ENCODE measurements around the gene PAPPA.

GRCh38 chr9:116435706-116436105 lies 282.1 kb downstream of the PAPPA start:
- TF ChIP-seq EZH2 (IDR thresholded peaks at IDR 0.05; ENCODE audit: insufficient read depth, low read length), result no peak
- TF ChIP-seq, protein P1, sequence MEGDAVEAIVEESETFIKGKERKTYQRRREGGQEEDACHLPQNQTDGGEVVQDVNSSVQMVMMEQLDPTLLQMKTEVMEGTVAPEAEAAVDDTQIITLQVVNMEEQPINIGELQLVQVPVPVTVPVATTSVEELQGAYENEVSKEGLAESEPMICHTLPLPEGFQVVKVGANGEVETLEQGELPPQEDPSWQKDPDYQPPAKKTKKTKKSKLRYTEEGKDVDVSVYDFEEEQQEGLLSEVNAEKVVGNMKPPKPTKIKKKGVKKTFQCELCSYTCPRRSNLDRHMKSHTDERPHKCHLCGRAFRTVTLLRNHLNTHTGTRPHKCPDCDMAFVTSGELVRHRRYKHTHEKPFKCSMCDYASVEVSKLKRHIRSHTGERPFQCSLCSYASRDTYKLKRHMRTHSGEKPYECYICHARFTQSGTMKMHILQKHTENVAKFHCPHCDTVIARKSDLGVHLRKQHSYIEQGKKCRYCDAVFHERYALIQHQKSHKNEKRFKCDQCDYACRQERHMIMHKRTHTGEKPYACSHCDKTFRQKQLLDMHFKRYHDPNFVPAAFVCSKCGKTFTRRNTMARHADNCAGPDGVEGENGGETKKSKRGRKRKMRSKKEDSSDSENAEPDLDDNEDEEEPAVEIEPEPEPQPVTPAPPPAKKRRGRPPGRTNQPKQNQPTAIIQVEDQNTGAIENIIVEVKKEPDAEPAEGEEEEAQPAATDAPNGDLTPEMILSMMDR (IDR thresholded peaks at IDR 0.05; ENCODE audit: insufficient read depth, low read depth, low read length), result no peak
